ENCODE results near the gene CD5L.

DNA sequence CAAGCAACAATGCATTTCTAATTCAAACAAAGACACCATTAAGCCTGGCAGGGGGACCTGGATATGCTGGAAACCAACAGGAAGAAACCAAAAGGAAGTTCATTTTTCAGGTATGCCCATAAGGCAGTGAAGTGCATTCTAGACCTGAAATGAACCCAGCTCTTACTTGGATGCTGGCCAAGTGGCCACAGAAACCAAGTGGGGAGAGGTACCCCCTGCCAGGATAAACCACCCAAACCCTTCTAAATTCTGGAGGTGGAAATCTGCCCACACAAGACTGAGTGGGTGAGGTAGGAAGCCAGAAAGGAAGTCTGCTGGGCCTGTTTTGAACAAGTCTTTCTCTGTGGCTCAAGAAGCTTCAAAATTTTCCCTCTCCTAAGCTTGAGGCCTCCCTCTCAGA lies 2.6 kb downstream of the CD5L start:
- no peak for TF ChIP-seq CTCF (IDR thresholded peaks at IDR 0.05; ENCODE audit: poor library complexity, severe bottlenecking)
- no peak for TF ChIP-seq POLR2AphosphoS5 (IDR thresholded peaks at IDR 0.05)

Measured in neural cell (in vitro differentiated cells).